ENCODE measurements around the gene RAB12.
A peak's percentile ranks its signal among the peaks of the same experiment; 100 is the strongest.
"Not testable (repeated sequence)": the region's sequence is repeated elsewhere in the genome, so short reads cannot be mapped to it uniquely, and the experiment has no call there.

Gene RAB12

GRCh38 chr18:8647359-8647758 lies 38.1 kb downstream of the RAB12 start:
- not testable (repeated sequence) for DNase-seq (ENCODE audit: low spot score)

GRCh38 chr18:8651478-8652261 lies 42.4 kb downstream of the RAB12 start:
- not testable (repeated sequence) for DNase-seq (ENCODE audit: low spot score)

GRCh38 chr18:8654503-8655451 lies 45.5 kb downstream of the RAB12 start:
- peak; percentile 53 for DNase-seq (ENCODE audit: low spot score)

- no peak for DNase-seq (ENCODE audit: low spot score)
These were observed 47.0 kb downstream of the RAB12 start for GRCh38 chr18:8656232-8656631.

- DNase-seq (ENCODE audit: low spot score): no peak
These were observed 48.0 kb downstream of the RAB12 start for GRCh38 chr18:8657050-8657820.

GRCh38 chr18:8657873-8658470 lies 48.7 kb downstream of the RAB12 start:
- DNase-seq (ENCODE audit: low spot score): no peak

GRCh38 chr18:8658858-8659485 lies 49.7 kb downstream of the RAB12 start:
- no peak for DNase-seq (ENCODE audit: low spot score)

- no peak for DNase-seq (ENCODE audit: low spot score)
These were observed 50.5 kb downstream of the RAB12 start for GRCh38 chr18:8659609-8660242.

- no peak for DNase-seq (ENCODE audit: low spot score)
These were observed 51.1 kb downstream of the RAB12 start for GRCh38 chr18:8660316-8660715.

GRCh38 chr18:8661754-8662559 lies 52.7 kb downstream of the RAB12 start:
- no peak for DNase-seq (ENCODE audit: low spot score)

- no peak for DNase-seq (ENCODE audit: low spot score)
These were observed 53.5 kb downstream of the RAB12 start for GRCh38 chr18:8662560-8663255.

GRCh38 chr18:8667846-8668245 lies 58.6 kb downstream of the RAB12 start:
- no peak for DNase-seq (ENCODE audit: low spot score)

- DNase-seq (ENCODE audit: low spot score): no peak
These were observed 59.1 kb downstream of the RAB12 start for GRCh38 chr18:8668381-8668780.

- no peak for DNase-seq (ENCODE audit: low spot score)
These were observed 60.3 kb downstream of the RAB12 start for GRCh38 chr18:8669571-8669970.

- DNase-seq (ENCODE audit: low spot score): no peak
These were observed 64.3 kb downstream of the RAB12 start for GRCh38 chr18:8673256-8674209.

- no peak for DNase-seq (ENCODE audit: low spot score)
These were observed 65.8 kb downstream of the RAB12 start for GRCh38 chr18:8675057-8675456.

- DNase-seq (ENCODE audit: low spot score): no peak
These were observed 72.0 kb downstream of the RAB12 start for GRCh38 chr18:8681196-8681595.

GRCh38 chr18:8684577-8684976 lies 75.3 kb downstream of the RAB12 start:
- no peak for DNase-seq (ENCODE audit: low spot score)
